Activated T-helper 1 cell treated with anti-CD3 and anti-CD28 coated beads, Interleukin-12 subunit alpha, Interleukin-12 subunit beta, Interleukin-2, Interleukin-4 antibody, amounts not matched to agents 30 ng/mL and 10 ng/mL and 1 ng/mL, durations not matched to agents 14 hours and 24 hours and 36 hours (primary cell): ENCODE results near the gene POU6F1. TPM values are rescaled to one million over a fixed set of nuclear protein-coding genes. Genes with fewer than 3 reads are reported as not detected.
"Not testable (repeated sequence)": the region's sequence is repeated elsewhere in the genome, so short reads cannot be mapped to it uniquely, and the experiment has no call there.

Source experiments
- DNase-seq: peaks from one replicate; pipeline ENCODE4 v3.0.0; 2021; ENCODE audit warnings: low spot score
- H3K27ac Mint-ChIP-seq: one replicate; pipeline ENCODE4 v1.8.0; 2021; ENCODE audit warnings: mild to moderate bottlenecking, mixed read lengths
- H3K27me3 Mint-ChIP-seq: one replicate; pipeline ENCODE4 v1.8.0; 2022; ENCODE audit warnings: mild to moderate bottlenecking, moderate library complexity, mixed read lengths; ENCODE audit not compliant: insufficient read depth
- H3K36me3 Mint-ChIP-seq: one replicate; pipeline ENCODE4 v1.8.0; 2021; ENCODE audit warnings: low read depth, mixed read lengths
- H3K4me1 Mint-ChIP-seq: one replicate; pipeline ENCODE4 v1.8.0; 2021; ENCODE audit warnings: low read depth, mixed read lengths
- H3K4me3 Mint-ChIP-seq: one replicate; pipeline ENCODE4 v1.8.0; 2021; ENCODE audit warnings: mild to moderate bottlenecking, moderate library complexity, mixed read lengths
- H3K9me3 Mint-ChIP-seq: one replicate; pipeline ENCODE4 v1.8.0; 2021; ENCODE audit warnings: mixed read lengths
- intact Hi-C: fragments of 100-400 bp; cut with micrococcal nuclease; formaldehyde crosslinking; loops from one replicate; pipeline ENCODE4 v1.15.1; 2024
- total RNA-seq: library from RNA; stranded (reverse); gene quantifications from 2 replicates; pipeline ENCODE4 v1.2.3, GENCODE V29; 2022

The POU6F1 gene
- total RNA-seq, 1 donor from 2014 or later: 6.7 TPM

GRCh38 chr12:51222461-51222860, 4.6 kb upstream of the POU6F1 start:
- Mint-ChIP-seq H3K4me1 (peaks cover 12% of the 10 kb centered on the region), H3K36me3 (no peaks in the 10 kb centered on the region), H3K27me3 (no peaks in the 10 kb centered on the region), H3K9me3 (no peaks in the 10 kb centered on the region), H3K4me3 (no peak overlapping the region), H3K27ac (no peak overlapping the region)
- DNase-seq: no peak
- intact Hi-C loops: no loop called here

- peaks cover 16% of the 10 kb centered on the region for H3K4me1 Mint-ChIP-seq
- not testable (repeated sequence) for H3K27ac Mint-ChIP-seq, H3K4me3 Mint-ChIP-seq, H3K36me3 Mint-ChIP-seq, H3K27me3 Mint-ChIP-seq, DNase-seq, H3K9me3 Mint-ChIP-seq
- intact Hi-C loops: loop anchor here (1.0 to 5.0 kb wide), 2 partner anchors 102 to 121 kb away; partner anchors contain the start of gene BIN2
Measured at GRCh38 chr12:51219857-51220256, 2.0 kb upstream of the POU6F1 start.

- no peaks in the 10 kb centered on the region for H3K36me3 Mint-ChIP-seq
- no peaks in the 10 kb centered on the region for H3K9me3 Mint-ChIP-seq
- peak overlapping the region; percentile 76 for H3K4me3 Mint-ChIP-seq
- no peak for DNase-seq
- peak overlapping the region; percentile 69 for H3K27ac Mint-ChIP-seq
- intact Hi-C loops: loop anchor here (1.0 to 5.0 kb wide), 2 partner anchors 103 to 122 kb away; partner anchors contain the start of gene BIN2
- H3K4me1 Mint-ChIP-seq: peaks cover 19% of the 10 kb centered on the region
- H3K27me3 Mint-ChIP-seq: no peaks in the 10 kb centered on the region
Measured at GRCh38 chr12:51219322-51219721, 1.5 kb upstream of the POU6F1 start.

- peaks cover 21% of the 10 kb centered on the region for H3K4me1 Mint-ChIP-seq
- H3K36me3 Mint-ChIP-seq: no peaks in the 10 kb centered on the region
- intact Hi-C loops: loop anchor here (1.0 to 5.0 kb wide), 5 partner anchors 20 to 135 kb away; partner anchors contain the start of genes BIN2, CSRNP2 and DAZAP2
- no peak for DNase-seq
- H3K9me3 Mint-ChIP-seq: no peaks in the 10 kb centered on the region
- no peaks in the 10 kb centered on the region for H3K27me3 Mint-ChIP-seq
- H3K27ac Mint-ChIP-seq: peak overlapping the region; percentile 56
- peak overlapping the region; percentile 76 for H3K4me3 Mint-ChIP-seq
Measured at GRCh38 chr12:51218607-51219161, 822 bp upstream of the POU6F1 start.

- peak overlapping the region; percentile 76 for H3K4me3 Mint-ChIP-seq
- H3K27ac Mint-ChIP-seq: no peak overlapping the region
- H3K36me3 Mint-ChIP-seq: no peaks in the 10 kb centered on the region
- no peaks in the 10 kb centered on the region for H3K9me3 Mint-ChIP-seq
- intact Hi-C loops: loop anchor here (1.0 to 5.0 kb wide), 2 partner anchors 105 to 169 kb away; partner anchors contain the start of genes BIN2 and LETMD1
- DNase-seq: peak; percentile 8
- no peaks in the 10 kb centered on the region for H3K27me3 Mint-ChIP-seq
- peaks cover 21% of the 10 kb centered on the region for H3K4me1 Mint-ChIP-seq
Measured at GRCh38 chr12:51217133-51217967, 512 bp downstream of the POU6F1 start.

- H3K36me3 Mint-ChIP-seq: no peaks in the 10 kb centered on the region
- H3K4me1 Mint-ChIP-seq: peaks cover 21% of the 10 kb centered on the region
- H3K27ac Mint-ChIP-seq: no peak overlapping the region
- H3K9me3 Mint-ChIP-seq: no peaks in the 10 kb centered on the region
- no peak for DNase-seq
- intact Hi-C loops: loop anchor here (1.0 to 5.0 kb wide), 2 partner anchors 106 to 168 kb away; partner anchors contain the start of genes BIN2 and LETMD1
- H3K27me3 Mint-ChIP-seq: no peaks in the 10 kb centered on the region
- peak overlapping the region; percentile 66 for H3K4me3 Mint-ChIP-seq
Measured at GRCh38 chr12:51216642-51217041, 1.2 kb downstream of the POU6F1 start.

GRCh38 chr12:51214895-51215294, 3.0 kb downstream of the POU6F1 start:
- Mint-ChIP-seq H3K9me3 (no peaks in the 10 kb centered on the region), H3K4me3 (no peak overlapping the region), H3K4me1 (peaks cover 21% of the 10 kb centered on the region), H3K27me3 (no peaks in the 10 kb centered on the region), H3K36me3 (no peaks in the 10 kb centered on the region), H3K27ac (no peak overlapping the region)
- intact Hi-C loops: loop anchor here (5.0 kb wide), 1 partner anchor 107 kb away; the partner anchor contains the start of gene BIN2
- DNase-seq: no peak

- Mint-ChIP-seq H3K4me3 (no peak overlapping the region), H3K27me3 (no peaks in the 10 kb centered on the region), H3K9me3 (no peaks in the 10 kb centered on the region), H3K27ac (no peak overlapping the region), H3K4me1 (peaks cover 4% of the 10 kb centered on the region), H3K36me3 (no peaks in the 10 kb centered on the region)
- no peak for DNase-seq
- intact Hi-C loops: no loop called here
Measured at GRCh38 chr12:51210690-51211395, 7.0 kb downstream of the POU6F1 start.

GRCh38 chr12:51209259-51209658, 8.6 kb downstream of the POU6F1 start:
- no peaks in the 10 kb centered on the region for H3K9me3 Mint-ChIP-seq
- DNase-seq: no peak
- H3K4me3 Mint-ChIP-seq: no peak overlapping the region
- no peaks in the 10 kb centered on the region for H3K36me3 Mint-ChIP-seq
- H3K27ac Mint-ChIP-seq: no peak overlapping the region
- no peaks in the 10 kb centered on the region for H3K27me3 Mint-ChIP-seq
- peaks cover 1% of the 10 kb centered on the region for H3K4me1 Mint-ChIP-seq
- intact Hi-C loops: no loop called here

- DNase-seq: no peak
- Mint-ChIP-seq H3K36me3 (no peaks in the 10 kb centered on the region), H3K4me3 (no peak overlapping the region), H3K27ac (no peak overlapping the region), H3K9me3 (no peaks in the 10 kb centered on the region), H3K4me1 (peaks cover 7% of the 10 kb centered on the region), H3K27me3 (no peaks in the 10 kb centered on the region)
- intact Hi-C loops: no loop called here
Measured at GRCh38 chr12:51208016-51208660, 9.7 kb downstream of the POU6F1 start.

GRCh38 chr12:51205350-51205749, 12.5 kb downstream of the POU6F1 start:
- DNase-seq: no peak
- no peaks in the 10 kb centered on the region for H3K9me3 Mint-ChIP-seq
- H3K27me3 Mint-ChIP-seq: no peaks in the 10 kb centered on the region
- no peak overlapping the region for H3K27ac Mint-ChIP-seq
- no peak overlapping the region for H3K4me3 Mint-ChIP-seq
- H3K36me3 Mint-ChIP-seq: no peaks in the 10 kb centered on the region
- intact Hi-C loops: no loop called here
- peaks cover 11% of the 10 kb centered on the region for H3K4me1 Mint-ChIP-seq

GRCh38 chr12:51202718-51203117, 15.1 kb downstream of the POU6F1 start:
- no peak for DNase-seq
- intact Hi-C loops: no loop called here

More at GRCh38 chr12:51202718-51203117, 15.1 kb downstream of the POU6F1 start:
- peaks cover 11% of the 10 kb centered on the region for H3K4me1 Mint-ChIP-seq
- H3K9me3 Mint-ChIP-seq: no peaks in the 10 kb centered on the region
- peak overlapping the region; percentile 72 for H3K27ac Mint-ChIP-seq
- H3K4me3 Mint-ChIP-seq: no peak overlapping the region
- no peaks in the 10 kb centered on the region for H3K27me3 Mint-ChIP-seq
- H3K36me3 Mint-ChIP-seq: no peaks in the 10 kb centered on the region
